ENCODE measurements around the gene ZBTB46. TPM values are rescaled to one million over a fixed set of nuclear protein-coding genes. Genes with fewer than 3 reads are reported as not detected.

Gene ZBTB46
- total RNA-seq, 1 donor: 13.8 TPM

DNA sequence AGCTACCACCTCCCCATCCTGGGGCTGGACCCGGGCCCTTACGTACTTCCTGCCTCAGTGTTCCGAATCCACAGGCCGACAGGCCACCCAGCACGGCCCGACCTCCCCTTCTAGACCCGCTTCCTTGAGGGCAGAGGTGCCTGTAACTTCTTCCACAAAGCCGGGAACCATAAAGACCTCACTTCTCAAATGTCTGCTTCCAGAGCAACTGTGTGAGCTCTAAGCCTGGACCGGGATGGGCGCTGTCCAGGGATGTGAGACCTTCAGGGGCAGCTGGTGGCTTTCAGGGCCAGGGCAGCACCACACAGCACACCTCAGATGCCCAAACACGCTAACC lies 82.2 kb downstream of the ZBTB46 start:
- H3K4me3 ChIP-seq (ENCODE audit: low read depth, low read length): no peak overlapping the region
- no peak for DNase-seq (ENCODE audit: low read depth)
- TF ChIP-seq, protein P1, sequence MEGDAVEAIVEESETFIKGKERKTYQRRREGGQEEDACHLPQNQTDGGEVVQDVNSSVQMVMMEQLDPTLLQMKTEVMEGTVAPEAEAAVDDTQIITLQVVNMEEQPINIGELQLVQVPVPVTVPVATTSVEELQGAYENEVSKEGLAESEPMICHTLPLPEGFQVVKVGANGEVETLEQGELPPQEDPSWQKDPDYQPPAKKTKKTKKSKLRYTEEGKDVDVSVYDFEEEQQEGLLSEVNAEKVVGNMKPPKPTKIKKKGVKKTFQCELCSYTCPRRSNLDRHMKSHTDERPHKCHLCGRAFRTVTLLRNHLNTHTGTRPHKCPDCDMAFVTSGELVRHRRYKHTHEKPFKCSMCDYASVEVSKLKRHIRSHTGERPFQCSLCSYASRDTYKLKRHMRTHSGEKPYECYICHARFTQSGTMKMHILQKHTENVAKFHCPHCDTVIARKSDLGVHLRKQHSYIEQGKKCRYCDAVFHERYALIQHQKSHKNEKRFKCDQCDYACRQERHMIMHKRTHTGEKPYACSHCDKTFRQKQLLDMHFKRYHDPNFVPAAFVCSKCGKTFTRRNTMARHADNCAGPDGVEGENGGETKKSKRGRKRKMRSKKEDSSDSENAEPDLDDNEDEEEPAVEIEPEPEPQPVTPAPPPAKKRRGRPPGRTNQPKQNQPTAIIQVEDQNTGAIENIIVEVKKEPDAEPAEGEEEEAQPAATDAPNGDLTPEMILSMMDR (IDR thresholded peaks at IDR 0.05; ENCODE audit: insufficient read depth, low read depth, low read length): no peak

DNA sequence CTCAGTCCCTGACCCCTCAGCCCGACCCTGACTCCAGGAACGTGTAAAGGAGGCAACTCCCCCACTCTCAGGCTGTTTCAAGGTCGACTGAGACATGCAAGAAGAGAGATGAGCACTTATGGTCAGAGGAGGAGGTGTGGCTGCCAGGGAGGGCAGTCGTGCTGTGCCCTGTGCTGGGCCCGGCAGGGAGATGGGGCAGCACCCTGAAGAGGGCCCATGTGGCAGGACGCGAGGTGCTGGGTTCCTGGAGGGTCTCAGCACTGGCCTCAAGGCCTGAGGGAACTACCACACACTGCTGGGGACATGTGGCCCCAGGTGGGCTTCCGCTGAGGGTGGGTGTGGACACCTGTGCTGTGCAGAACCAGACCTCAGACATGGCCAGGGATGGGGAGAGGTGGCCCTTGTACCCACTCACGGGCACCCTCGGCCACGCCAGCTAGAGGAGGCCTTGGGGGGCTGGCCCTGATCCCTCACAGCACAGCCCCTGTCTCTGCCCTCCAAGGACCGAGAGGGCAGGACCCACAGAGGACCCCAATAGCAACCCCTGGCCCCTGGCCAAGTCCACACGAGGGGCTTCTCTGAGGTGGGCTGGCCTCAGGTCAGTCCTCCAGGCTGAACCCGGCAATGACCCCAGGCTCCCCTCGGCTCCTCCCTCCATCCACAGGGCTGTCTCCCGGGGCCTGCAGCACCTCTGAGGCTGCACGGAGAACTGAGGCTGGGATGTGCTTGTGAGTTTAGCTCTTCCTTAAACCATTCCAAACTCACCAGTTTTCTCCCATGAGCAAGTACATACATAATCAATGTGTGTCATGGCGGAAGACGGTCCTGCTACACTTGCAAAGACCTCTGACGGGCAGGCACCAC lies 82.8 kb downstream of the ZBTB46 start:
- DNase-seq (ENCODE audit: low read depth): no peak
- TF ChIP-seq, protein P1 (IDR thresholded peaks at IDR 0.05; ENCODE audit: insufficient read depth, low read depth, low read length): no peak
- no peak overlapping the region for H3K4me3 ChIP-seq (ENCODE audit: low read depth, low read length)

DNA sequence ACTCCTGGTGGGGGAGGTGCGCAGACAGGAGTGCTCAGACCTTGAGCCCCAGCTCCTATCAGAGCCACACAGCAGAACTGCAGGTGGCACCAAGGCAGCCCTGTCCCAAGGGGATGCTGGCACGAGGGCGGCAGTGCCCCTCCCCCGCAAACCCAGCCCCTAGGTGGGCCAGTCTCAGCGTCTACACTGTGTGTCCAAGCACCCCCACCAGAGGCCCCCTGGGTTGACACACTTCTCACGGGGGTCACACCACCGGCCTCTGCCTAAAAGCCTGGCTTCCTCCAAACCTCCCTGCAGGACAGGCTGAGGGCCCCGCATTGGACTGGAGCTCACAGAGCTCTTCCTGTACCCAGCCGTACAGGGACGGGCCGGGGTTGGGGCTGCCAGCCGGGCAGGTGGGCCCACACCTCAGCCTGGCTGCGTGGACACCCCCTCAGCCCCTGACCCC lies 83.4 kb downstream of the ZBTB46 start:
- no peak overlapping the region for H3K4me3 ChIP-seq (ENCODE audit: low read depth, low read length)
- no peak for DNase-seq (ENCODE audit: low read depth)
- TF ChIP-seq, protein P1 (IDR thresholded peaks at IDR 0.05; ENCODE audit: insufficient read depth, low read depth, low read length): no peak

DNA sequence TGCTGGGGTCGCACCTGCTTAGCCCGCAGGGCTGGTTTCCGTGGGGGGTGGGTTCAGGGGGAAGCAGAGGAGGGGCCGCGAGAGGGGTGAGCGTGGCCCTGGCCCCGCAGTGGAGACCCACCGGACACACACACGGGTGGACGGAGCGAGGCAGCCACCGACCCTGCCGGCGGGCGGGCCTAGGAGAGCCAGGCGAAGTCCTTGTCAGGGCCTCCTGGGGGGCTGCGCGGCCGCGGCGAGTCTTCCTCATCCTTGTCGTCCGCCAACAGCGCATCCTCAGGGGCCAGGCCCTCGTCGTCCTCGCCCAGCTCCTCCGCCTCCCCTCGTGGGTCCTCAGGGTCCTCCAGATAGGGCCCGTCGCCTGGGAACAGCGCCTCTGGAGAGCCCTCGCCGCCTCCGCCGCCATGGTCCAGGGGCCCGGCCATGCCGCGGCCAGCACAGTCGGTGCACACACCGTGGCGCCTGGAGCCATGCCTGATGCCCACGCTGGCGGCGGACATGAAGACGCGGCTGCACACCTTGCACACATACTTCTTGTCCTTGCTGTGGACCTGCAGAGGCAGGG lies 84.2 kb downstream of the ZBTB46 start:
- no peak for DNase-seq (ENCODE audit: low read depth)
- TF ChIP-seq, protein P1 (IDR thresholded peaks at IDR 0.05; ENCODE audit: insufficient read depth, low read depth, low read length): no peak
- no peak overlapping the region for H3K4me3 ChIP-seq (ENCODE audit: low read depth, low read length)

DNA sequence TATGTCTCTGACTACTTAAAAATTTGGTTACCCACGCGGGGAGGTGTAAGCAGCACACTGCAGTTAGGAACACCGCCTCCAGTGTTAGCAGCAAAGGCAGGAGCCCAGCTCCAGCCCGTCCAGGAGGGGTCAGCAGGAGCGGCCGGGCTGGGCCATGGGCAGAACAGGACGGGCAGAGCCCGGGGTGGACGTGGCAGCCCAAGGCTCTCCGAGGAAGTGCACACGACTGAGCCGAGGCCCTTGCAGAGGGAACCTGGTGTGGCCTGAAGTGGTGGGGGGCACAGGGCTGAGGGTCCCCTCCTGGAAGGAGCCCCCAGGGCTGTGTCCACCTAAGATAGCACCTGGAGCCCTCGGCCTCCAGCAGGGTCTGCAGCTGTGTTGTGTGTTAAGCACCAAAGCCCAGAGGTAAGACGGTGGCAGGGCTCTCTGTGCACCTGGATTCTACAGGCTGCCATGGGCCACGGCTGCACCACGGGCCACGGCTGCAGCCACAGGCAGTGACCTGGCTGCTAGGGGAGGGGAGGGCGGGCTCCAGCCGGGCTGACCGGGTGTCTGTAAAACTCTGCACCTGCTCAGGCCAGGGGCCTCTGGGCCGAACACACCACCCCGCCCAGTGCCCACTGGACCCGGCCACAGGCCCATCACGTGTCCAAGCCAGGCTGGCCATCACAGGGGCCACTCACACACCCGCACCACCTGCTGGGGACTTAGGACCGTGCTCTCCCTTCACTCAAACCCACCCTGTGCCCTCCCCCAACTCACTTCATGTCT lies 84.9 kb downstream of the ZBTB46 start:
- H3K4me3 ChIP-seq (ENCODE audit: low read depth, low read length): no peak overlapping the region
- no peak for DNase-seq (ENCODE audit: low read depth)
- TF ChIP-seq, protein P1 (IDR thresholded peaks at IDR 0.05; ENCODE audit: insufficient read depth, low read depth, low read length): no peak

- TF ChIP-seq, protein P1 (IDR thresholded peaks at IDR 0.05; ENCODE audit: insufficient read depth, low read depth, low read length): no peak
- H3K4me3 ChIP-seq (ENCODE audit: low read depth, low read length): no peak overlapping the region
- DNase-seq (ENCODE audit: low read depth): no peak
These were observed 85.6 kb downstream of the ZBTB46 start for GRCh38 chr20:63745424-63745805.
